Measurements from ENCODE around the gene SDHA.
"Not testable (repeated sequence)": the region's sequence is repeated elsewhere in the genome, so short reads cannot be mapped to it uniquely, and the experiment has no call there.

The SDHA gene

GRCh38 chr5:197031-197430 lies 21.1 kb upstream of the SDHA start:
- DNase-seq (ENCODE audit: low read depth, low spot score), result not testable (repeated sequence)

DNA sequence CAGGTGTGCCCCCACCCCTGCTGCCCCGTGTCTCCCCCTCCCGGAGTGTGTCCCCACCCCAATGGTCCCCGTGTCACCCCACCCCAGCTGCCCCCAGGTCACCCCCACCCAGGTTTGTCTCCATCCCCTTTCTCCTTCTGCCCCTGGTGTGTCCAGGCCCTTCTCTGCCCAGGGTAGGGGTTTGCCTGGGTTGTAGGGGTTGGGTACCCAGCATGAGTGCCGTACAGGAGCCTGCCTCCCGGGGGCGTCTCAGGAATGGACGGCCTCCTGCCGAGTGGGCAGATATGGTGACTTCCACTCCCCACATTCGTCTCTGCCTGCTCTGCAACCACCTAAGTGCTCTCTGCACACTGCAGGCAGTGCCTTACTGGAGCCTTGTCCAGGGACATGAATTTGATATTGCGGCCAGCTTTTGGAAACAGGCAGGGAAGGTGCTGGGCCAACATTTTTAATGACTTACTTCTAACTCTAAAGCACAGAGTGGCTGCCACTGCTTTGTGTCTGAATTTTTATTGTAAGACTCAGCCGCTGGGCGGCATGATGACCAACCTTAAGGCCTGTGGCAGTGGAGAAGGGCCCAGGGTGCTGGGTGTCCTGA lies 20.1 kb upstream of the SDHA start:
- no peak for DNase-seq (ENCODE audit: low read depth, low spot score)

DNA sequence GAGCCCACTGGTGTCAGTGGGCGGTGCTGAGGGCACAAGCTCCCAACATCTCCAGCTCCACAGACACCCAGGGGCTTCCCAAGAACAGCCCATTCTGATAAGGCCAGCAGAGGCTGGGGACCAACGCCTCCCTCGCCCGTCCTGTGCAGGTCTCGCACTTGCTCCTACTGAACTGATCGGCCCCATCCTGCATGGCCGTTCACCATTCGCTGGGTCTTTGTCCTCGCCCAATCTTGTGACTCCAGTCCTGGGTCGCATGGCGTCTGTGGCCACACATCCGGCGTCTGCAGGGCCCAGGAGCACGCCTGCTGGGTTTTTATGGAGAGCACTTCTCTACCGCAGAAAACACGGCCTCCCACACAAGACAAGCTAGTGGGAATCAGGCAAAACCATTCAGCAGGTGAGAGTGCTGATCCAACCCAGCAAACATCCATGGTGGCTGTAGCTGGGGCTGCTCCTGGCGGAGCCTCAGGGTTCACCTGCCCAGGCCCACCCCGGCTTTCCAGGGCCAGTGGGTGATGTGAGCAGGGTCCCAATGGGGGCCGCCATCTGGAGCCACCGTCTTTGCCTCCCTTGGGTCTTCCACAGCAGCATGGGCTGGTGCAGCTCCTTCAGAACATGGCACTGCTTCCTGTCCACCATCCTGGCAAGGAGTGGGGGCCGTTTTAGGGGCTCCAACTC lies 19.5 kb upstream of the SDHA start:
- no peak for DNase-seq (ENCODE audit: low read depth, low spot score)

DNA sequence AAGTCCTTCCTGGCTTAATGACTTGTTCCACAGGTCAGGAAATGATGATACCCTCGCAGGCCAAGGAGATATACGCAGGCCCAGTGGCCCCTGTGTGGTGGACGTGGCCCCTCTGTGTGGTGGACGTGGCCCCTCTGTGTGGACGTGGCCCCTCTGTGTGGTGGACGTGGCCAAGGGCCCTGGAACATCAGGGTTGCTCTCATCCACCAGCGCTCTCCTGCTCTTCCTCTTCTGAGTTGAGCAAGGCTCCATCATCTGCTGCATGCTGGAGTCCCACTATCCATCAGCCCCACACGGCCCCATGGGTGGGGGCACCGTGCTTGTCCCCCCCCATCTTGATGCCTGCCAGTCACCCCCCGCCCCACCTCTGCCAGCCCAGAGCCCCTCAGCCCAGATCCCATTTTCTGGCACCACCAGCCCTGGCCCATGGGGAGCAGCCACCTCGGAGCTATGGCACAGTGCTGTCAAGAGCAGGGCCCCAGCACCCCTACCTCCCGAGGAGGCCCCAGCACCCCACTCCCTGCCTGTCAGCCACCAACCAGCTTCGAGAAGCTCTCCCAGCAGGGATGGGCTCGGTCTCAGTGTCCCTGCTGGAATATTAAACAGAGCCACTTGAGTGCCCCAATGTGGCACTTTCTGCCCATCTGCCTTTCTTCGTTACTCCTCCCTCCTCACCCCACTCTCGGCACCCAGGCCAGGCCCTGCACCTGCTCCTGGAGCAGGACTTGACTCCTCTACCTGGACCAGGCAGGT lies 18.7 kb upstream of the SDHA start:
- DNase-seq (ENCODE audit: low read depth, low spot score), result no peak

GRCh38 chr5:199950-200645 lies 18.0 kb upstream of the SDHA start:
- DNase-seq (ENCODE audit: low read depth, low spot score), result no peak

DNA sequence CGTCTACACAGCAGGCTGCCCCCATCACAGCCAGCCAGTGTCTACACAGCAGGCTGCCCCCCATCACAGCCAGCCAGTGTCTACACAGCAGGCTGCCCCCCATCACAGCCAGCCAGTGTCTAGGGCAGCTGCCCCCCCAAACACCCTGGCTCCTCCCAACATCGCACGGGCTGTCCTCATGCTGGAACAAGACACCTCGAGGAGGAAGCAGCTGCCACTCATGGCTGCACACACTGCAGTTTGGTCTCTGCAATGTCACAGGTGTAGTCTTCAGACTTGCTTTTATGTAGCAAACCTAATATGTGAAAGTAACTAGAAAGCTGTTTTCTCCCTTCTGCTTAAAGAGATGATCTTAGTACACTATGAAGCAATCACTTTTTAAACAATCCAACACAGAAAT lies 17.1 kb upstream of the SDHA start:
- no peak for DNase-seq (ENCODE audit: low read depth, low spot score)

DNA sequence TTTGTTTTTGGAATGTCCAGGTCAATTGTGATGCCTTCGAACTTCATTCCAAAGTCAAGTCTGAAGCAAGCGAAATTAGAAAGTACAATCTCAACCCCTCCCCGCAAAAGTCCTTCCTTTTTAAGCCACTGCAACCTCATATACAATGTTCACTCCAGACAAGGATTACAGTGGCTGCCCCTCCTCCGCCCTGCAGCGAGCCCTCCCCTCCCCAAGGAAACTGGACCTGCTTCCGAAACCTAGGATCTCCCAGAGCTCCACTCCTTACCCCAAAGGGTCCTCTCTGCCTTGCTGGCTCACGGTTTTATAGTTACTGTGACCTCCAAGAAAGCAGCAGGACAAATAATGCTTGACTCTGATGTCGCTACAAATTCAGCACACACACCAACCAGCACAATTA lies 16.4 kb upstream of the SDHA start:
- DNase-seq (ENCODE audit: low read depth, low spot score), result no peak

DNA sequence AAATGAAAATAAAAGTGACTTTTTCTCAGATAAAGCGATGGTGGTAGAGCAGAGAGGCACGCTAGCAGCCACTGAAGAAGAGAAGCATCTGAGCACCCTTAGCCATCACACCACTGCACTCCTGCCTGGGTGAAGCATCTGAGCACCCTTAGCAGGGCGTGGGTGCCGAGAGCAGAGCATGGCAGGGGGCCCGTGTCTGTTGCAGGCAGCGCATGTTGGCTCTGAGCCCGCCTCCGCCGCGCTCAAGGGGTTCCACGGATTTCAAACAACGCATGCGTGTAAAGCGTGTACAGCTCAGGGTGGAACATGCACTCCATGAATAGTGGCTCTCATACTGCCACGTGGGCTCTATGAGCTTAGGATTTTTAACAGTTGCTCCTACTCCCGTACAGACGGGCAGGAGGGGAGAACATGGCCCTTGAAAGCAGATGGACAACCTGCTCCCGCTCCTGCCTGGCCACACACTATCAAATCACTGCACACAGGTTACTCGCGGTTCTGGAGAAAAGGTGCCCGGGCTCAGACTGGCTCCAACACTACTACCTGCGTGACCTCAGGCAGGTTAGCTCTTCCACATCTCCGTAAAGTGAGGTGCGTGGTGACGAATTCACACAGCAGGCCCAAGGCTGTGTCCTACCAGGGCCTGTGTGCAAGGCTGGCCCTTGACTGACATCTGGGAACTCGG lies 14.7 kb upstream of the SDHA start:
- no peak for DNase-seq (ENCODE audit: low read depth, low spot score)

DNA sequence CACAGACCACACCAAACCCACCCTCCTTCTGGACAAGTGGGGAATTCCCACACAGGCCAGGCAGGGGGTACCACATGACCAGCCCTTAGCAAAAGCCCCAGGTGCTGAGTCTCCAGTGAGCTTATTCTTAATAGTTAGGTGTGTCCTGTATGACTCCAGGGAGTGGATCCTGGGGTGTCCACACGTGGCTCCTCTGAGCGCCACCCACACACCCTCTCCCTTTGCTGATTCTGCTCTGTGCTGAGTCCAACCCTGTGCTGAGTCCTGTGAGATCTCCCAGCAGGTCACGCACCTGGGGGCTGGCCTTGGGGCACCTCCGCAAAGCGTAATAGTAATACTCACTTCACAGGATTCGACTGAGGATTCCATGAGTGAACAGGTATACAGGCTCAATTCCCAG lies 14.1 kb upstream of the SDHA start:
- no peak for DNase-seq (ENCODE audit: low read depth, low spot score)

DNA sequence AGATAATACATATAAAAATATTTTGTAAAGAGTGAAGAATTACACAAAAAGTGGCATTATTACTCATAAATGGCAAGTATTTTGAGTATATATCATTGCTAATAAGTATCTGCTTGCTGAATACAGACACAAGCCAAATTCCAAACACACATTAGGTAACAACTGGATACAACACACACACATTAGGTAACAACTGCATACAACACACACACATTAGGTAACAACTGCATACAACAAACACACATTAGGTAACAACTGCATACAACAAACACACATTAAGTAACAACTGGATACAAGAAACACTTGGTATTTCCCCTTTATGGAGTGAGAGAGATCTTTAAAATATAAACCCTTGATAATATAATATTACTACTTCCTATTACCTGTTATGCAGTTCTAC lies 13.7 kb upstream of the SDHA start:
- DNase-seq (ENCODE audit: low read depth, low spot score), result no peak

- no peak for DNase-seq (ENCODE audit: low read depth, low spot score)
These were observed 13.0 kb upstream of the SDHA start for GRCh38 chr5:204966-205670.

GRCh38 chr5:206406-206805 lies 11.7 kb upstream of the SDHA start:
- no peak for DNase-seq (ENCODE audit: low read depth, low spot score)

GRCh38 chr5:206927-207536 lies 11.1 kb upstream of the SDHA start:
- DNase-seq (ENCODE audit: low read depth, low spot score), result no peak

- DNase-seq (ENCODE audit: low read depth, low spot score), result no peak
These were observed 10.5 kb upstream of the SDHA start for GRCh38 chr5:207599-207998.

DNA sequence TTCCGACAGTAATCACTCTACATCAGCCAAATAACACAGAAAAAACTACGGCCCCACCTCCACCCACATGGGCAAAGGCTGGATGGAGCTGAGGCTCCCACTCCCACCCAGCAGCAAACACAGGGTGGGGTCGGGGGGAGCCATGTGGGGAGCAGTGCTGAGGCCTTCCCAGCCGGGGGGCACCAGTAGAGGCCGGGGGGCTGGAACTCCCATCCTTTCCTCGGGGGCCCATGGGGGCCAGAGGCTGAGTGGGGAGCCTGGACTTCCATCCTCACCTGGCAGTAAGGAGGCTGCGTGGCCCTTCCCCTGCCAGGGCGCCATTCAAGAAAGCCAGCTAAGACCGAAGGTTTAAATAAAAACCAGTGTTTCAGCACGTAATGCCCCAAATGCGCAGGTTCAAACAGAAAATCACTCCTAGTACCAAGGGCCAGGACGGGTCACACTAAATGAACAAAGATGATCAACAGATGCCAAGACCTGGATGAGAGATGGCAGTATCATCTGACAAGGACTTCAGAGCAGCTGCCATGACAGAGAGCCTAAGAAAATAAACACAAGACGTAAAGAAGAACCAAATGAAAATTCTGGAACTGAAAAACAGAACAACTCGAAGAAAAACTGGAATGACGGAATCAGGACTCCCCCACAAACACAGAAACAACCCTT lies 9.5 kb upstream of the SDHA start:
- no peak for DNase-seq (ENCODE audit: low read depth, low spot score)

- no peak for DNase-seq (ENCODE audit: low read depth, low spot score)
These were observed 4.2 kb upstream of the SDHA start for GRCh38 chr5:213803-214395.

DNA sequence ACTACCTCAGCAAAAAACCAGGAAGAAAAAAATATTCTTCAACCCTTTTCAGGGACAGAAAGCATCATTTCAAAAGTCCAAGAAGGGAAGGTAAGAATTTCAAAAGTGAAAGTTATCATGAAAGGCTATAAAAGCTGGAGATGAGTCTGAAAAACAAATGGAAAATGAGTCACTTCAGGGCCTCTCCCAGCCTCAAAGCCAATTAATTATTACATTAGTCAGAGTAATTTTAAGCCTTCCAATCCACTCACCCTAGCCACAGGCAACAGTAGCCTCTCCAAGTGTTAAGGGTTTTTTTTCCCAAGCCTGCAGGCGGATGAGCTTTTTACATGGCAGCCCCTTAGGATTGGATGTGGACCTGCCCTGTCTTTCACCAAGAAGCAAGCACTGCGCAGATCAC lies 2.9 kb upstream of the SDHA start:
- DNase-seq (ENCODE audit: low read depth, low spot score), result not testable (repeated sequence)

GRCh38 chr5:216076-216475 lies 2.0 kb upstream of the SDHA start:
- not testable (repeated sequence) for DNase-seq (ENCODE audit: low read depth, low spot score)

GRCh38 chr5:218457-219291 lies 554 bp downstream of the SDHA start:
- DNase-seq (ENCODE audit: low read depth, low spot score), result no peak

Data from activated naive CD8-positive, alpha-beta T cell treated with anti-CD3 and anti-CD28 coated beads, Interleukin-2, amount 50 U/mL, for 16 hours (primary cell).